Fibroblast of villous mesenchyme (primary cell): Measurements from ENCODE around the gene SH2B2. TPM values are rescaled to one million over a fixed set of nuclear protein-coding genes. Genes with fewer than 3 reads are reported as not detected.
A peak's percentile ranks its signal among the peaks of the same experiment; 100 is the strongest.

ENCODE experiments used
- DNase-seq: peaks from one replicate; pipeline ENCODE4 v3.0.0-alpha.2; 2010; ENCODE audit warnings: low read depth
- H3K4me3 ChIP-seq: 2 replicates; pipeline ENCODE4 v1.5.1; 2011; ENCODE audit warnings: low read depth, mild to moderate bottlenecking, low read length
- total RNA-seq: library from RNA; depleted of rRNA; stranded (reverse); fragments of >200 nt; gene quantifications from 2 replicates; pipeline ENCODE4 v1.2.3, GENCODE V29; 2012
- TF ChIP-seq, protein P1 (sequence below): IDR thresholded peaks from 2 replicates; pipeline ENCODE4 v1.5.1; 2012; ENCODE audit warnings: low read depth, mild to moderate bottlenecking, low read length; ENCODE audit not compliant: insufficient read depth

Gene SH2B2
- 0.43 and 0.97 TPM in 2 replicates for total RNA-seq

- TF ChIP-seq, protein P1, sequence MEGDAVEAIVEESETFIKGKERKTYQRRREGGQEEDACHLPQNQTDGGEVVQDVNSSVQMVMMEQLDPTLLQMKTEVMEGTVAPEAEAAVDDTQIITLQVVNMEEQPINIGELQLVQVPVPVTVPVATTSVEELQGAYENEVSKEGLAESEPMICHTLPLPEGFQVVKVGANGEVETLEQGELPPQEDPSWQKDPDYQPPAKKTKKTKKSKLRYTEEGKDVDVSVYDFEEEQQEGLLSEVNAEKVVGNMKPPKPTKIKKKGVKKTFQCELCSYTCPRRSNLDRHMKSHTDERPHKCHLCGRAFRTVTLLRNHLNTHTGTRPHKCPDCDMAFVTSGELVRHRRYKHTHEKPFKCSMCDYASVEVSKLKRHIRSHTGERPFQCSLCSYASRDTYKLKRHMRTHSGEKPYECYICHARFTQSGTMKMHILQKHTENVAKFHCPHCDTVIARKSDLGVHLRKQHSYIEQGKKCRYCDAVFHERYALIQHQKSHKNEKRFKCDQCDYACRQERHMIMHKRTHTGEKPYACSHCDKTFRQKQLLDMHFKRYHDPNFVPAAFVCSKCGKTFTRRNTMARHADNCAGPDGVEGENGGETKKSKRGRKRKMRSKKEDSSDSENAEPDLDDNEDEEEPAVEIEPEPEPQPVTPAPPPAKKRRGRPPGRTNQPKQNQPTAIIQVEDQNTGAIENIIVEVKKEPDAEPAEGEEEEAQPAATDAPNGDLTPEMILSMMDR: no peak
- peak; percentile 80 for DNase-seq
- peak within 1 kb of the TSS; percentile 69 for H3K4me3 ChIP-seq
These were observed at the start of gene SH2B2 for GRCh38 chr7:102286237-102287110. Gene SH2B2 (plus strand): TSS chr7:102286868. CDS start chr7:102300551, 13,683 bp downstream.

DNA sequence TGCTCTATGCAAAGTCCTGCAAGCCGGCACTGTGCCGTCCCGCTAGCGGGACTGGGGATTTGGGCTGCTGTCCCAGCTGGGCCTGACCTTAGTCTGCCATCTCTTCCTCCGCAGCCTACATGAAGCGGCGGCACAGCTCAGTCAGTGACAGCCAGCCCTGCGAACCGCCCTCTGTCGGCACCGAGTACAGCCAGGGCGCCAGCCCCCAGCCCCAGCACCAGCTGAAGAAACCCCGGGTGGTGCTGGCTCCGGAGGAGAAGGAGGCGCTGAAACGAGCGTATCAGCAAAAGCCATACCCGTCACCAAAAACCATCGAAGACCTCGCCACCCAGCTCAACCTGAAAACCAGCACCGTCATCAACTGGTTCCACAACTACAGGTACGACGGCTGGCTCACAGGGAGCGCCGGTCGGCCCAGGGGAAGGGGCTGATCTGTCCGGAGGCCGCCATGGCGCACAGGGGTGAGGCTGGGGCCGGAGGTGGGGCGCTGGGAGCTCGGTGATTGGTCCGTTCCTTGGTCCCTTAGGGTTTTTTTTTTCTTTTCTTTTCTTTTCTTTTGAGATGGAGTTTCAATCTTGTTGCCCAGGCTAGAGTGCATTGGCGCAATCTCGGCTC lies 47.4 kb upstream of the SH2B2 start:
- DNase-seq: no peak
- TF ChIP-seq, protein P1: no peak
- no peak overlapping the region for H3K4me3 ChIP-seq

DNA sequence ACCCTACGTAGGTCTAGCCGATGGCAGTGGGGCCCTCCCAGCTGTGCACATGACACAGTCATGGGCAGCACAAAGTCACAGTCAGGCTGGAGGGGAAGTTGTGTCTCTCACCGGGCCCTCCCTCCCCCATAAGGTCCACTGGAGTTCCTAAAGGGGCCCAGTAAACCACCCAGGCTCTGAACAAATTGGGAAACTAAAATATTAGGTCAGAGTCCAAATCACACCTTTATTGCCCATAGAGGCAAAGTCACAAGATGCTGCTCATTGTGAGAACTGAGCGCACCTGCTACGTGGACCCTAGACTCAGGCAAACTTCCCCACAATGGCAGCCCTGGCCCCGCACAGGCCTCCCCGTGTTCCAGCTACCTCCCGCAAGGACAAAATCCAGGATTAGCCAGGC lies 45.2 kb upstream of the SH2B2 start:
- no peak overlapping the region for H3K4me3 ChIP-seq
- TF ChIP-seq, protein P1: no peak
- no peak for DNase-seq

DNA sequence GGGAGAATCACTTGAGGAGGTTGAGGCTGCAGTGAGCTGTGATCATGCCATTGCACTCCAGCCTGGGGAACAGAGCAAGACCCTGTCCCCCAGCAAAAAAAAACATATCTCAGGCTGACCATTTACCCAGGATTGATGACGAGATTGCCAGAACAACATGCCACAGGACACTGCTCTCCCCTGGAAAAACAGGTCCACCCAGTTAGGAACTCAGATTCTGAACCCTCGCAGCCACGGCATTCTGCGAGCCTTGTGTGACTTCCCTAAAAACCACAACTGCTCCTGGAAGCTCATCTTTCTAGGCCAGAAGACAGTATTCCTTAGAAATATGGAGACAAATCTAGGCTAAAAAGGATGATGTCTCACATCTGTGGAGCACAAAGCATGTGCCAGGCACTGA lies 42.1 kb upstream of the SH2B2 start:
- TF ChIP-seq, protein P1: no peak
- no peak overlapping the region for H3K4me3 ChIP-seq
- no peak for DNase-seq

GRCh38 chr7:102248081-102248455 lies 38.6 kb upstream of the SH2B2 start:
- TF ChIP-seq, protein P1: no peak
- H3K4me3 ChIP-seq: no peak overlapping the region
- no peak for DNase-seq

DNA sequence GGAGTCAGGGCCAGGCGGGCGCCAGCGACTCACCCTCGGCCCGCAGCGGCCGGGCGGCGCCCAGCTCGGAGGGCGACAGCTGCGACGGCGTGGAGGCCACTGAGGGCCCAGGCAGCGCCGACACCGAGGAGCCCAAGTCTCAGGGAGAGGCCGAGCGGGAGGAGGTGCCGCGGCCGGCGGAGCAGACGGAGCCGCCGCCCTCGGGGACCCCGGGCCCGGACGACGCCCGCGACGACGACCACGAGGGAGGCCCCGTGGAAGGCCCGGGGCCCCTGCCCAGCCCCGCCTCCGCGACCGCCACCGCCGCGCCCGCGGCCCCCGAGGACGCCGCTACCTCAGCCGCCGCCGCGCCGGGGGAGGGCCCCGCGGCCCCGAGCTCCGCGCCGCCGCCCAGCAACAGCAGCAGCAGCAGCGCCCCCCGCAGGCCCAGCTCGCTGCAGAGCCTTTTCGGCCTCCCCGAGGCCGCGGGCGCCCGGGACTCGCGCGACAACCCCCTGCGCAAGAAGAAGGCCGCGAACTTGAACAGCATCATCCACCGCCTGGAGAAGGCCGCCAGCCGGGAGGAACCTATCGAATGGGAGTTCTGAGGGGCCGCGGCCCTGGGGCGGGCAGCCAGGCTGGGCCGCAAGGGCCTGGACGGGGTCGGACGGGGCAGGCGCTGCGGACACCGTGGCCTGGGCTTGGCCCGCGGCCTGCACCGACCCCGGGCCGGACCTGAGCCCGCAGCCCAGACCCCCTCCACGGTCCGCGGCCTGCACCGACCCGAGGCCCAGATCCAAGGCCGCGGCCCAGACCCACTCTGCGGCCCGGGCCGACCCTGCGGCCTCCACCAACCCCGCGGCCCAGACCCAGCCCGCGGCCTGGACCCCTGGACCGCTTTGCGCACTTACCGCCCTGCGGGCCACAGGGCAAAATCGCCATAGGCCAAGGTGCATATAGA lies 37.9 kb upstream of the SH2B2 start:
- no peak overlapping the region for H3K4me3 ChIP-seq
- DNase-seq: no peak
- TF ChIP-seq, protein P1: no peak
